NCI-H748 (cell line): ENCODE data around the gene VTA1.

ENCODE experiments used
- DNase-seq: peaks from one replicate; lab custom pipeline; 2025; ENCODE audit not compliant: unreplicated experiment; lab: John Stamatoyannopoulos, UW

Gene VTA1

DNA sequence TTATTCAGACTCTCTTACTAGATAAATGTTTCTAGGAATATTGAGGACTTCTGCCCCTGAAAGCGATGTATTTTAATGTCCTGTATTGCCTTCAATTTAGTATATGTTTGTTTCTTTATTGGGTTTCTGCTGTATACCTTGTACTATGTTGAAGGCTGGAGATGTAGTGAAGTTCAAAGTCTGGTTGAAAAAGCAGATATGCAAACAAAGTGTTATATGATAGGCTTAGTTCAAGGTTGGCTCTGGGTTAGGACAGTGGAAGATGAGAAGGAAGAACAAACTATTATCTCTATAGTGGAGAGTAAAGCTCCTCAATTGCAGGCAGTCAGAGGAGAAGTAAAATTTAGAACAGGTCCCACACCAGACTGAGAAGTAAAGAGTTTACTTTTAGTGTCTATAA is 118.4 kb downstream of the VTA1 start:
- DNase-seq, result no peak

DNA sequence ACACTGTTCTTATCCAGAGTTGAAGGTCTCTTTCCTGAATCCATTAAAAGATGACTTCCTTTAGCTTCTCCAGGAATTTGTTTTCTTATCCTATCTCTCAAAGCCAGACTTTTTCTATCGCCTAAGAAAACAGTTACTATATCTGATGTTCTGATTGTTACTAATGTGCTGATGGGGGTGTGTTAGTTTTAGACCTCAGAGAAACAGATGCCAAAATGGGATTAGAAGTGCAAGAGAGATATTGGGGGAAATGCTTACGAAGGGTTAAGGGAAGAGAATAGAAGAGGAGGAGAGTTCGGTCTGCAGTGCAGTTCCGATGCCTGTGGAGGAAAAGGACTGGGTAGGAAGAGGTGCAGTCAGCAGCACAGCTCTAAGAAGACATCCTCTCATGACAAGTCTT is 119.0 kb downstream of the VTA1 start:
- no peak for DNase-seq

DNA sequence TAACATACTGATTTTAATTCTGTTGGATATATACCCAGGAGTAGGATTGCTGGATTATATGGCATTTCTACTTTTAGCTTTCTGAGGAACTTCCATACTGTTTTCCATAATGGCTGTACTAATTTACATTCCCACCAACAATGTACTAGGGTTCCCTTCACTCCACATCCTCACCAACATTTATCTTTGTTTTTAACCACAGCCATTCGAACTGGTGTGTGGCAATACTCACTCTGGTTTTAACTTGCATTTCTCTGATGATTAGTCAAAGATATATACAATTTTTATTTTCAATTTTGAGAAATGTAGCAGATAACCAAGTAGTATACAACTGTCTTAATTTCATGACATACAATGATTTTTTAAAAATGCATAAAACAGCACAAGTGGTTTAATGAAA is 124.4 kb downstream of the VTA1 start:
- DNase-seq, result no peak
